ENCODE results near the gene CENATAC. TPM values are rescaled to one million over a fixed set of nuclear protein-coding genes. Genes with fewer than 3 reads are reported as not detected.

Gene CENATAC
- total and polyA plus RNA-seq, 2 donors (not counting 1 experiment from before 2014, with no cell fraction given): 50.1 to 122 TPM

DNA sequence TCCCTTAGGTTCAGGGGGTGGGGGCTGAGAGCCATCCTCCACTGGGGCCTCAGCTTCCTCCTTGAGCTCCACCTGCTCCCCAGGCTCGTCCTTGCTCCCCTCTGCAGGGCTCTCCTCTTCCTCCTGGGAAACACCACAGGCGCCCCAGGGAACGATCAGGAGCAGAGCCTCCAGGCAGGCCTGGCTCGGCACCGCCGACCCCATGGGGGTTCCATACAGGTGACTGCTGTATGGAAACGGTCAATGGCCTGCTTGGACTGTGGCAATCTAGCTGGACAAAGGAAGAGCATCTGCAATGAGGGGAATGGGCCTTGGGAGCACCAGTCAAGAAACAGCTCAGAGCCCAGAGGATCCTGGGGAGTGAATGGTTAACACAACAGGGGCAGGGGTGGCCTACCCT lies 51.1 kb downstream of the CENATAC start:
- POLR2A ChIA-PET: interaction anchor here (0.6 kb wide), 1 partner anchor 9 kb away, joined by 5 read pairs; no protein-coding TSS in a partner anchor
- intact Hi-C loops (cut with micrococcal nuclease): no loop called here
- WGBS (ENCODE audit: insufficient coverage): 91% methylated on average over 6 of the region's 7 CpGs
- no peaks in the 10 kb centered on the region for H3K9me3 ChIP-seq (ENCODE audit: control extremely low read depth in 1 of 3, control insufficient read depth in 2 of 3, insufficient read depth in 1 of 3, low read length in 2 of 3)
- H4K20me1 ChIP-seq (ENCODE audit: control insufficient read depth, insufficient read depth, low read length, poor library complexity, severe bottlenecking): no peaks in the 10 kb centered on the region
- peaks cover 0 to 67% of the 10 kb centered on the region in 2 experiments for H3K36me3 ChIP-seq (replicated peaks in 1 of 2; ENCODE audit: control extremely low read depth in 1 of 2, control insufficient read depth in 1 of 2, extremely low read depth in 1 of 2, insufficient read depth in 2 of 2, low read length in 1 of 2)
- Mint-ChIP-seq H3K4me3 (no peak overlapping the region), H3K4me1 (peaks cover 21% of the 10 kb centered on the region), H3K27ac (no peak overlapping the region), H3K9me3 (ENCODE audit: insufficient read depth) (no peaks in the 10 kb centered on the region), H3K27me3 (no peaks in the 10 kb centered on the region)
- no peak overlapping the region for H2AFZ ChIP-seq (ENCODE audit: insufficient read depth, low read depth, low read length, poor library complexity, severe bottlenecking)
- no peak overlapping the region for H3K27ac ChIP-seq (ENCODE audit: low read length in 2 of 2)
- no peak overlapping the region for H3K4me2 ChIP-seq (replicated peaks; ENCODE audit: low read depth, low read length, poor library complexity, severe bottlenecking)
- ATAC-seq (ENCODE audit: low read depth) (no peak), DNase-seq (no peak)
- H3K27me3 ChIP-seq (replicated peaks in 1 of 4; ENCODE audit: control extremely low read depth in 1 of 4, control insufficient read depth in 3 of 4, insufficient read depth in 4 of 4, low read length in 3 of 4): no peaks in the 10 kb centered on the region
- peaks cover 10 to 13% of the 10 kb centered on the region in 2 donors for H3K4me1 ChIP-seq (ENCODE audit: control insufficient read depth in 2 of 2, insufficient read depth in 2 of 2, low read length in 2 of 2)
- H3K9ac ChIP-seq (ENCODE audit: low read length): no peak overlapping the region
- no peaks in the 10 kb centered on the region for H3K79me2 ChIP-seq (ENCODE audit: control insufficient read depth, insufficient read depth, low read length)
- H3K4me3 ChIP-seq (ENCODE audit: control extremely low read depth in 1 of 5, extremely low read depth in 1 of 5, insufficient read depth in 1 of 5, low read depth in 2 of 5, low read length in 4 of 5): no peak overlapping the region
- TF ChIP-seq EZH2 (IDR thresholded peaks at IDR 0.05; ENCODE audit: borderline replicate concordance, insufficient read depth, low read depth, low read length, poor library complexity, severe bottlenecking): no peak
- TF ChIP-seq, protein P1, sequence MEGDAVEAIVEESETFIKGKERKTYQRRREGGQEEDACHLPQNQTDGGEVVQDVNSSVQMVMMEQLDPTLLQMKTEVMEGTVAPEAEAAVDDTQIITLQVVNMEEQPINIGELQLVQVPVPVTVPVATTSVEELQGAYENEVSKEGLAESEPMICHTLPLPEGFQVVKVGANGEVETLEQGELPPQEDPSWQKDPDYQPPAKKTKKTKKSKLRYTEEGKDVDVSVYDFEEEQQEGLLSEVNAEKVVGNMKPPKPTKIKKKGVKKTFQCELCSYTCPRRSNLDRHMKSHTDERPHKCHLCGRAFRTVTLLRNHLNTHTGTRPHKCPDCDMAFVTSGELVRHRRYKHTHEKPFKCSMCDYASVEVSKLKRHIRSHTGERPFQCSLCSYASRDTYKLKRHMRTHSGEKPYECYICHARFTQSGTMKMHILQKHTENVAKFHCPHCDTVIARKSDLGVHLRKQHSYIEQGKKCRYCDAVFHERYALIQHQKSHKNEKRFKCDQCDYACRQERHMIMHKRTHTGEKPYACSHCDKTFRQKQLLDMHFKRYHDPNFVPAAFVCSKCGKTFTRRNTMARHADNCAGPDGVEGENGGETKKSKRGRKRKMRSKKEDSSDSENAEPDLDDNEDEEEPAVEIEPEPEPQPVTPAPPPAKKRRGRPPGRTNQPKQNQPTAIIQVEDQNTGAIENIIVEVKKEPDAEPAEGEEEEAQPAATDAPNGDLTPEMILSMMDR (IDR thresholded peaks at IDR 0.05): no peak
- CTCF ChIA-PET: no interaction called here

GRCh38 chr11:119051440-119052162 lies 53.7 kb downstream of the CENATAC start:
- Histone ChIP-seq H3K9ac (ENCODE audit: low read length) (no peak overlapping the region), H3K9me3 (ENCODE audit: control extremely low read depth in 1 of 3, control insufficient read depth in 2 of 3, insufficient read depth in 1 of 3, low read length in 2 of 3) (no peaks in the 10 kb centered on the region), H4K20me1 (ENCODE audit: control insufficient read depth, insufficient read depth, low read length, poor library complexity, severe bottlenecking) (no peaks in the 10 kb centered on the region), H3K36me3 (replicated peaks in 1 of 2; ENCODE audit: control extremely low read depth in 1 of 2, control insufficient read depth in 1 of 2, extremely low read depth in 1 of 2, insufficient read depth in 2 of 2, low read length in 1 of 2) (peaks cover 0 to 71% of the 10 kb centered on the region in 2 experiments), H3K79me2 (ENCODE audit: control insufficient read depth, insufficient read depth, low read length) (peaks cover 20% of the 10 kb centered on the region), H3K4me3 (ENCODE audit: control extremely low read depth in 1 of 5, extremely low read depth in 1 of 5, insufficient read depth in 1 of 5, low read depth in 2 of 5, low read length in 4 of 5) (no peak overlapping the region), H3K27ac (ENCODE audit: low read length in 2 of 2) (peak overlapping the region in 1 of 2 donors; percentile 44), H3K27me3 (replicated peaks in 1 of 4; ENCODE audit: control extremely low read depth in 1 of 4, control insufficient read depth in 3 of 4, insufficient read depth in 4 of 4, low read length in 3 of 4) (no peaks in the 10 kb centered on the region), H3K4me2 (replicated peaks; ENCODE audit: low read depth, low read length, poor library complexity, severe bottlenecking) (peak overlapping the region; percentile 42), H2AFZ (ENCODE audit: insufficient read depth, low read depth, low read length, poor library complexity, severe bottlenecking) (no peak overlapping the region), H3K4me1 (ENCODE audit: control insufficient read depth in 2 of 2, insufficient read depth in 2 of 2, low read length in 2 of 2) (peaks cover 19 to 28% of the 10 kb centered on the region in 2 donors)
- Mint-ChIP-seq H3K9me3 (ENCODE audit: insufficient read depth) (no peaks in the 10 kb centered on the region), H3K27me3 (no peaks in the 10 kb centered on the region), H3K27ac (peak overlapping the region; percentile 67), H3K4me3 (peak overlapping the region; percentile 37), H3K4me1 (peaks cover 33% of the 10 kb centered on the region)
- TF ChIP-seq EZH2 (IDR thresholded peaks at IDR 0.05; ENCODE audit: borderline replicate concordance, insufficient read depth, low read depth, low read length, poor library complexity, severe bottlenecking): no peak
- TF ChIP-seq, protein P1 (IDR thresholded peaks at IDR 0.05): no peak
- WGBS (ENCODE audit: insufficient coverage): 32% methylated on average over 10 of the region's 17 CpGs
- POLR2A ChIA-PET: interaction anchor here (0.7 to 0.8 kb wide), 2 partner anchors 16 to 21 kb away, joined by 3 read pairs; partner anchors contain the start of genes SLC37A4 and VPS11
- peak; percentile 72 for ATAC-seq (ENCODE audit: low read depth)
- DNase-seq: peak; percentile 77
- intact Hi-C loops (cut with micrococcal nuclease): no loop called here
- CTCF ChIA-PET: interaction anchor here (0.8 to 1.2 kb wide), 3 partner anchors 16 to 33 kb away, joined by 3 read pairs; partner anchors contain the start of genes TRAPPC4 and VPS11

Measured in B cell (primary cell).